ENCODE data around the gene PTPA. TPM values are rescaled to one million over a fixed set of nuclear protein-coding genes. Genes with fewer than 3 reads are reported as not detected.

The PTPA gene
- total and polyA plus RNA-seq, 2 experiments from 2014 or later, result 60.8 to 113 TPM

GRCh38 chr9:129139233-129139992, 28.2 kb downstream of the PTPA start:
- H3K4me3 ChIP-seq, result peak overlapping the region; percentile 69
- no peaks in the 10 kb centered on the region for H4K20me1 ChIP-seq (ENCODE audit: insufficient read depth)
- TF ChIP-seq EZH2 (IDR thresholded peaks at IDR 0.05; ENCODE audit: insufficient read depth, poor library complexity, severe bottlenecking) (no peak), EZH2phosphoT487 (IDR thresholded peaks at IDR 0.05; ENCODE audit: insufficient read depth, low read depth) (no peak)
- H3K4me1 ChIP-seq (ENCODE audit: insufficient read depth), result peaks cover 55% of the 10 kb centered on the region
- peak overlapping the region; percentile 66 for H2AFZ ChIP-seq
- peaks cover 26% of the 10 kb centered on the region for H3K79me2 ChIP-seq (ENCODE audit: insufficient read depth)
- in situ Hi-C loops (cut with MboI), result loop anchor here (10.0 kb wide), 1 partner anchor 645 kb away; no protein-coding TSS in a partner anchor
- H3K9me3 ChIP-seq (ENCODE audit: low read depth), result no peaks in the 10 kb centered on the region
- WGBS, 2 experiments (ENCODE audit: low coverage in 1 of 2, low lambda C conversion rate in 2 of 2, missing lambda C conversion rate in 2 of 2), result 0 to 1% methylated on average over 13 of the region's 13 CpGs
- peak overlapping the region; percentile 91 for H3K9ac ChIP-seq
- peak; percentile 88 for DNase-seq
- H3K27me3 ChIP-seq (replicated peaks; ENCODE audit: insufficient read depth), result no peaks in the 10 kb centered on the region
- H3K36me3 ChIP-seq (ENCODE audit: low read depth), result no peaks in the 10 kb centered on the region
- H3K9me2 ChIP-seq (ENCODE audit: insufficient read depth), result no peaks in the 10 kb centered on the region
- H3K4me2 ChIP-seq (ENCODE audit: unreplicated experiment), result peak overlapping the region; percentile 97
- peak overlapping the region; percentile 100 for H3K27ac ChIP-seq
- H3F3A ChIP-seq (ENCODE audit: insufficient read depth), result peaks cover 24% of the 10 kb centered on the region

- Histone ChIP-seq H3K27ac (peak overlapping the region; percentile 100), H3K27me3 (replicated peaks; ENCODE audit: insufficient read depth) (no peaks in the 10 kb centered on the region), H4K20me1 (ENCODE audit: insufficient read depth) (no peaks in the 10 kb centered on the region), H2AFZ (no peak overlapping the region), H3K9ac (peak overlapping the region; percentile 99), H3K4me1 (ENCODE audit: insufficient read depth) (peaks cover 56% of the 10 kb centered on the region), H3K4me2 (ENCODE audit: unreplicated experiment) (peak overlapping the region; percentile 92), H3F3A (ENCODE audit: insufficient read depth) (peaks cover 24% of the 10 kb centered on the region), H3K79me2 (ENCODE audit: insufficient read depth) (peaks cover 29% of the 10 kb centered on the region), H3K36me3 (ENCODE audit: low read depth) (no peaks in the 10 kb centered on the region), H3K4me3 (peak overlapping the region; percentile 70), H3K9me2 (ENCODE audit: insufficient read depth) (no peaks in the 10 kb centered on the region), H3K9me3 (ENCODE audit: low read depth) (no peaks in the 10 kb centered on the region)
- TF ChIP-seq EZH2phosphoT487 (IDR thresholded peaks at IDR 0.05; ENCODE audit: insufficient read depth, low read depth) (no peak), EZH2 (IDR thresholded peaks at IDR 0.05; ENCODE audit: insufficient read depth, poor library complexity, severe bottlenecking) (no peak)
- 0 to 1% methylated on average over 11 of the region's 11 CpGs for WGBS, 2 experiments (ENCODE audit: low coverage in 1 of 2, low lambda C conversion rate in 2 of 2, missing lambda C conversion rate in 2 of 2)
- in situ Hi-C loops (cut with MboI), result loop anchor here (10.0 kb wide), 1 partner anchor 645 kb away; no protein-coding TSS in a partner anchor
- peak; percentile 100 for DNase-seq
Measured at GRCh38 chr9:129139993-129140396, 28.8 kb downstream of the PTPA start.

DNA sequence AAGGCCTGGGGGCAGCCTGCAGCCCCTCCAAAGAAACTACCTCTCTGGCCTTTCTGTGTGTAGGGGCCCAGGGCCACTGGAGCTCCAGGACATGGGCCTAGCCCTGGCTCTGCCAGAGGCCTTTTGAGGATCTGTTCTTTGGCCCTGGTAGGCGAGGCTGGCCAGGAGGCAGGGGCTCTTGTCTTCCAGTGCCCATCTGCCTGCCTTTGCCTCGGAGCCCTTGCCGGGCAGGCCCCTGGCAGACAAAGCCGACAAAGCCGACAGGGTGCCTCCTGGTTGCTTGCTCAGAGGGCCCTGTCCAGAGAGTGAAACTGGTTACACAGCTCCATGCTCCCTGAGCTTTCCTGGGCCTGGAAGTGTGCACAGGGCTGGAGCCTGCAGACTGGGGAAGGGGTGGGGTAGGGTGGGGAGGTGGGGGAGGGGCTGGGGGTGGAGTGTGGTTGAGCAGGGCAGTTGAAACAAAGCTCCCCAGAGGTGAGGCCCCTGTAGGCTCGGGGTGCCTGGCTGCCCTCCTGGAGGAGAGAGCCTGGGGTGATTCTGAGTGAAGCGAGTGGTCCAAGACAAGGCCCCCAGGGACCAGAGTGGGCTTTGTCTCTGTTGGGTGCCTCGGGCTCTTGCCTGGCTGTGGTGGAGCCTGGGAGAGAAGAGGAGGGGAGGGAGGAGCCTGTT, 29.3 kb downstream of the PTPA start:
- TF ChIP-seq EZH2phosphoT487 (IDR thresholded peaks at IDR 0.05; ENCODE audit: insufficient read depth, low read depth) (no peak), EZH2 (IDR thresholded peaks at IDR 0.05; ENCODE audit: insufficient read depth, poor library complexity, severe bottlenecking) (no peak)
- H3K9ac ChIP-seq, result peak overlapping the region; percentile 99
- H3K27me3 ChIP-seq (replicated peaks; ENCODE audit: insufficient read depth), result no peaks in the 10 kb centered on the region
- 2% methylated on average over 7 to 8 of the region's 8 CpGs for WGBS, 2 experiments (ENCODE audit: low coverage in 1 of 2, low lambda C conversion rate in 2 of 2, missing lambda C conversion rate in 2 of 2)
- peak overlapping the region; percentile 92 for H3K4me2 ChIP-seq (ENCODE audit: unreplicated experiment)
- in situ Hi-C loops (cut with MboI), result no loop called here
- peaks cover 61% of the 10 kb centered on the region for H3K4me1 ChIP-seq (ENCODE audit: insufficient read depth)
- H3F3A ChIP-seq (ENCODE audit: insufficient read depth), result peaks cover 24% of the 10 kb centered on the region
- H3K36me3 ChIP-seq (ENCODE audit: low read depth), result no peaks in the 10 kb centered on the region
- peak; percentile 78 for DNase-seq
- H2AFZ ChIP-seq, result no peak overlapping the region
- no peaks in the 10 kb centered on the region for H3K9me2 ChIP-seq (ENCODE audit: insufficient read depth)
- H3K27ac ChIP-seq, result peak overlapping the region; percentile 100
- H3K4me3 ChIP-seq, result peak overlapping the region; percentile 70
- H4K20me1 ChIP-seq (ENCODE audit: insufficient read depth), result no peaks in the 10 kb centered on the region
- H3K9me3 ChIP-seq (ENCODE audit: low read depth), result no peaks in the 10 kb centered on the region
- peaks cover 30% of the 10 kb centered on the region for H3K79me2 ChIP-seq (ENCODE audit: insufficient read depth)

DNA sequence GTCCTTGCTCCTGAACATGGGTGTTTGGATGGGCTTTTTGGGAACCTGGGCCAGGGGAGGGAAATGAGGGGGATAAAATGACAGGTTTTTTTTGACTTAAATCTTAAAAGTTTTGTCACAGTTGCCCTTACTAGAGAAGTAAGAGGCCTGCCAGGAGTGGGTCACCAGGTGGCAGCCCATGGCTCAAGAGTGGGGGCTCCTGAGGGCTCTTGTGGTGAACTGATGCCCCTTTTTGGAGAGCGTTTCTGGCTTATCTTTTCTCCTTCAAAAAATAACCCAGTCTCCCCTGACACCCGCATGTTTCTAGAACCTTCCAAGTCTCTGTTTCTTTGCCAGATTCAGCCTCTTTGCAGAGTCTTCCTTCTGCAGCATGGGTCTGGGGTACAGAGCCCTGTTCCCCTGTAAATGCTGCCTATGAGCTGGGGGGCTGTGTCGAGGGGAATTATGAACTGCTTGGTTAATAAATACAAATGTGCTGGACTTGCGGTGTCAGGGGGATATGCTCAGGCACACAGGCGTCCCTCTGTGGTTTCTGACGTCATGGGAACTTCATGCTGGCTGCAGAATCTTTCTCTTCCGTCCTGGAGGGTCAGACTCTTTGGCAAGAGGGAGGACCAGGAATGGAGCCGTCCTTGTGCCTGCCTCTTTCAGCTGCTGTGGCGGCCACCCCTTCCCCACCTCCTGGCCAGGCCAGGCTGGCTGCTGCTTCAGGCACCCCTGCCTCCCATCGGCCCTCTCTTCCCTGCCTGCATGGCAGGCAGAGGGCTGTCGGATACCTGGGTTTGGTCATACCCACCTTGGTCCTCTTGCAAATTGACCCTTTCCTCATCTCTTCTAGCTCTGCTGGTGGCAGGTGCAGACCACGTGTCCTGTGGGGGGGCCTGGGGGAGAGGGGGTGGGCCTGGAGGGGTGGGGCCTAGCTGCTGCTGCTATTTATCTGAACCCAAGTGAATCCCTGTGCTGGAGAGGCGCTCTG, 30.1 kb downstream of the PTPA start:
- Histone ChIP-seq H3K27ac (peak overlapping the region; percentile 100), H3K9me2 (ENCODE audit: insufficient read depth) (no peaks in the 10 kb centered on the region), H3K27me3 (replicated peaks; ENCODE audit: insufficient read depth) (no peaks in the 10 kb centered on the region), H3K9ac (peak overlapping the region; percentile 99), H3K4me1 (ENCODE audit: insufficient read depth) (peaks cover 70% of the 10 kb centered on the region), H3K79me2 (ENCODE audit: insufficient read depth) (peaks cover 30% of the 10 kb centered on the region), H4K20me1 (ENCODE audit: insufficient read depth) (no peaks in the 10 kb centered on the region), H3F3A (ENCODE audit: insufficient read depth) (peaks cover 24% of the 10 kb centered on the region), H3K4me2 (ENCODE audit: unreplicated experiment) (peak overlapping the region; percentile 78), H2AFZ (no peak overlapping the region), H3K9me3 (ENCODE audit: low read depth) (no peaks in the 10 kb centered on the region), H3K4me3 (peak overlapping the region; percentile 50), H3K36me3 (ENCODE audit: low read depth) (no peaks in the 10 kb centered on the region)
- no peak for TF ChIP-seq EZH2phosphoT487 (IDR thresholded peaks at IDR 0.05; ENCODE audit: insufficient read depth, low read depth)
- no peak for TF ChIP-seq EZH2 (IDR thresholded peaks at IDR 0.05; ENCODE audit: insufficient read depth, poor library complexity, severe bottlenecking)
- DNase-seq, result peak; percentile 96
- WGBS, 2 experiments (ENCODE audit: low coverage in 1 of 2, low lambda C conversion rate in 2 of 2, missing lambda C conversion rate in 2 of 2), result 13 to 14% methylated on average over 13 of the region's 13 CpGs
- in situ Hi-C loops (cut with MboI), result no loop called here

Data from GM23248 (cell line).